Neural cell (in vitro differentiated cells): ENCODE data around the gene CCNQ. TPM values are rescaled to one million over a fixed set of nuclear protein-coding genes. Genes with fewer than 3 reads are reported as not detected.

ENCODE experiments used
- H2AFZ ChIP-seq: fragments of 200-600, 300-800 bp; sonication (generic), shearing (Covaris generic); 2 replicates; pipeline ENCODE4 v1.6.0; 2014; ENCODE audit warnings: low read depth, mild to moderate bottlenecking, antibody characterized with exemption, low read length, moderate library complexity
- H3F3A ChIP-seq: fragments of 200-600 bp; shearing (Covaris generic); 2 replicates; pipeline ENCODE4 v1.6.1; 2016; ENCODE audit warnings: mild to moderate bottlenecking, moderate library complexity, mixed read lengths, antibody characterized with exemption, low read length; ENCODE audit not compliant: insufficient read depth, poor library complexity, severe bottlenecking
- H3K27ac ChIP-seq: fragments of 200-600, 300-800 bp; sonication (generic), shearing (Covaris generic); 2 replicates; pipeline ENCODE4 v1.5.1; 2014; ENCODE audit warnings: mild to moderate bottlenecking, low read length, moderate library complexity
- H3K27me3 ChIP-seq: fragments of 300-800, 200-600 bp; sonication (generic), shearing (Covaris generic); 2 replicates; pipeline ENCODE4 v1.6.0; 2014; ENCODE audit warnings: mild to moderate bottlenecking, low read depth, low read length, moderate library complexity; ENCODE audit not compliant: insufficient read depth
- H3K36me3 ChIP-seq: fragments of 300-800, 200-600 bp; sonication (generic), shearing (Covaris generic); 2 replicates; pipeline ENCODE4 v1.5.1; 2014; ENCODE audit warnings: mild to moderate bottlenecking, antibody characterized with exemption, low read length, moderate library complexity; ENCODE audit not compliant: insufficient read depth
- H3K4me2 ChIP-seq: fragments of 300-800, 200-600 bp; sonication (generic), shearing (Covaris generic); 2 replicates; pipeline ENCODE4 v1.6.0; 2014; ENCODE audit warnings: mild to moderate bottlenecking, low read length
- H3K4me3 ChIP-seq: fragments of 300-800, 200-600 bp; sonication (generic), shearing (Covaris generic); 2 replicates; pipeline ENCODE4 v1.5.1; 2014; ENCODE audit warnings: mild to moderate bottlenecking, low read length, moderate library complexity
- H3K79me2 ChIP-seq: fragments of 200-600 bp; shearing (Covaris generic); replicated peaks from 2 replicates; pipeline ENCODE4 v1.6.0; 2014; ENCODE audit warnings: mild to moderate bottlenecking, low read length, moderate library complexity; ENCODE audit not compliant: insufficient read depth
- H3K9ac ChIP-seq: fragments of 300-800, 200-600 bp; sonication (generic), shearing (Covaris generic); 2 replicates; pipeline ENCODE4 v1.6.1; 2016; ENCODE audit warnings: mild to moderate bottlenecking, low read length, mixed read lengths
- H3K9me2 ChIP-seq: fragments of 200-600 bp; shearing (Covaris generic); 2 replicates; pipeline ENCODE4 v1.6.1; 2016; ENCODE audit warnings: mild to moderate bottlenecking, low read length, mixed read lengths; ENCODE audit not compliant: insufficient read depth
- H3K9me3 ChIP-seq: fragments of 200-600, 300-800 bp; sonication (generic), shearing (Covaris generic); 2 replicates; pipeline ENCODE4 v1.6.1; 2016; ENCODE audit warnings: mild to moderate bottlenecking, mixed run types, low read length, moderate library complexity, mixed read lengths
- H4K20me1 ChIP-seq: fragments of 200-600 bp; shearing (Covaris generic); 2 replicates; pipeline ENCODE4 v1.6.1; 2016; ENCODE audit warnings: mild to moderate bottlenecking, mixed run types; ENCODE audit not compliant: insufficient read depth
- EP300 ChIP-seq: fragments of 450-650 bp; conservative IDR thresholded peaks from 2 replicates; pipeline ENCODE4 v1.6.1; 2014; ENCODE audit warnings: antibody characterized with exemption, mild to moderate bottlenecking, moderate library complexity; ENCODE audit not compliant: poor library complexity, severe bottlenecking
- EZH2 ChIP-seq: fragments of 200-600, 300-800 bp; shearing (Covaris generic), sonication (generic); IDR thresholded peaks from 2 replicates; pipeline ENCODE4 v1.6.1; 2014; ENCODE audit warnings: antibody characterized with exemption, low read length, borderline replicate concordance, mild to moderate bottlenecking; ENCODE audit not compliant: insufficient read depth, poor library complexity, severe bottlenecking
- MXI1 ChIP-seq: fragments of 450-650 bp; conservative IDR thresholded peaks from 2 replicates; pipeline ENCODE4 v1.6.1; 2014; ENCODE audit warnings: antibody characterized with exemption, mild to moderate bottlenecking; ENCODE audit not compliant: poor library complexity, severe bottlenecking
- POLR2AphosphoS5 ChIP-seq: IDR thresholded peaks from 2 replicates; pipeline ENCODE4 v1.6.1; 2012
- RAD21 ChIP-seq: fragments of 450-650 bp; conservative IDR thresholded peaks from 2 replicates; pipeline ENCODE4 v1.6.1; 2014; ENCODE audit warnings: antibody characterized with exemption, mild to moderate bottlenecking, moderate library complexity
- SMC3 ChIP-seq: fragments of 450-650 bp; conservative IDR thresholded peaks from 2 replicates; pipeline ENCODE4 v1.6.1; 2014; ENCODE audit warnings: antibody characterized with exemption, mild to moderate bottlenecking, moderate library complexity; ENCODE audit not compliant: poor library complexity
- TAF1 ChIP-seq: IDR thresholded peaks from 2 replicates; pipeline ENCODE4 v1.6.1; 2012; ENCODE audit warnings: low read depth
- polyA plus RNA-seq: library from polyadenylated mRNA; depleted of rRNA; stranded (reverse); fragments of >200 nt; gene quantifications from 2 replicates; pipeline ENCODE4 v1.2.3, GENCODE V29; 2014
- TF ChIP-seq, protein P1 (sequence below): fragments of 450-650 bp; IDR thresholded peaks from 2 replicates; pipeline ENCODE4 v1.5.1; 2014; ENCODE audit warnings: antibody characterized with exemption, mild to moderate bottlenecking, moderate library complexity; ENCODE audit not compliant: poor library complexity, severe bottlenecking
- TF ChIP-seq, protein P2 (sequence below): IDR thresholded peaks from 2 replicates; pipeline ENCODE4 v1.6.1; 2012; ENCODE audit warnings: borderline replicate concordance

CCNQ gene
- polyA plus RNA-seq, 1 donor from 2014 or later = 61.2 TPM

GRCh38 chrX:153585827-153586226 is 13.1 kb downstream of the CCNQ start:
- no peak overlapping the region for H2AFZ ChIP-seq
- H3K27me3 ChIP-seq = no peaks in the 10 kb centered on the region
- no peaks in the 10 kb centered on the region for H3K79me2 ChIP-seq
- H3K9me2 ChIP-seq = no peaks in the 10 kb centered on the region
- H3K9me3 ChIP-seq = no peaks in the 10 kb centered on the region
- H3K9ac ChIP-seq = no peak overlapping the region
- H3K36me3 ChIP-seq = no peaks in the 10 kb centered on the region
- no peaks in the 10 kb centered on the region for H4K20me1 ChIP-seq
- TF ChIP-seq RAD21 (no peak), SMC3 (no peak), EZH2 (no peak), EP300 (no peak), TAF1 (no peak)
- TF ChIP-seq, protein P1, sequence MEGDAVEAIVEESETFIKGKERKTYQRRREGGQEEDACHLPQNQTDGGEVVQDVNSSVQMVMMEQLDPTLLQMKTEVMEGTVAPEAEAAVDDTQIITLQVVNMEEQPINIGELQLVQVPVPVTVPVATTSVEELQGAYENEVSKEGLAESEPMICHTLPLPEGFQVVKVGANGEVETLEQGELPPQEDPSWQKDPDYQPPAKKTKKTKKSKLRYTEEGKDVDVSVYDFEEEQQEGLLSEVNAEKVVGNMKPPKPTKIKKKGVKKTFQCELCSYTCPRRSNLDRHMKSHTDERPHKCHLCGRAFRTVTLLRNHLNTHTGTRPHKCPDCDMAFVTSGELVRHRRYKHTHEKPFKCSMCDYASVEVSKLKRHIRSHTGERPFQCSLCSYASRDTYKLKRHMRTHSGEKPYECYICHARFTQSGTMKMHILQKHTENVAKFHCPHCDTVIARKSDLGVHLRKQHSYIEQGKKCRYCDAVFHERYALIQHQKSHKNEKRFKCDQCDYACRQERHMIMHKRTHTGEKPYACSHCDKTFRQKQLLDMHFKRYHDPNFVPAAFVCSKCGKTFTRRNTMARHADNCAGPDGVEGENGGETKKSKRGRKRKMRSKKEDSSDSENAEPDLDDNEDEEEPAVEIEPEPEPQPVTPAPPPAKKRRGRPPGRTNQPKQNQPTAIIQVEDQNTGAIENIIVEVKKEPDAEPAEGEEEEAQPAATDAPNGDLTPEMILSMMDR = no peak
- H3K27ac ChIP-seq = no peak overlapping the region
- H3F3A ChIP-seq = no peaks in the 10 kb centered on the region
- H3K4me2 ChIP-seq = no peak overlapping the region
- H3K4me3 ChIP-seq = no peak overlapping the region

DNA sequence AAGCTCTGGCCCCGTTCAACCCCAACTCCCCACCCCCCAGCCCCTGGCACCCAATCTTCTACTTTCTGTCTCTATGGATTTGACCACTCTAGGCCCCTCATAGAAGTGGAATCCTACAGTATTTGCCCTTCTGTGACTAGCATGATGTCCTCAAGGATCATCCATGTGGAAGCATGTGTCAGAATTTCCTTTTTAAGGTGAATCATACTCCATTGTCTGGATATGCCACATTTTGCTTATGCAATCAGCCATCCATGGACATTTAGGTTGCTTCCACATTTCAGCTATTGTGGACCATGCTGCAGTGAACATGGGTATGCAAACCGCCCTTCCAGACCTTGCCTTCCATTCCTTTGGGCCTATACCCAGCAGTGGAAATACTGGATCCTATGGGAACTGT is 15.5 kb downstream of the CCNQ start:
- no peaks in the 10 kb centered on the region for H3K9me2 ChIP-seq
- no peaks in the 10 kb centered on the region for H3F3A ChIP-seq
- no peaks in the 10 kb centered on the region for H3K36me3 ChIP-seq
- no peaks in the 10 kb centered on the region for H3K79me2 ChIP-seq
- no peak overlapping the region for H3K4me2 ChIP-seq
- no peaks in the 10 kb centered on the region for H4K20me1 ChIP-seq
- no peak for TF ChIP-seq POLR2AphosphoS5
- no peak for TF ChIP-seq SMC3
- no peak for TF ChIP-seq MXI1
- TF ChIP-seq, protein P2, sequence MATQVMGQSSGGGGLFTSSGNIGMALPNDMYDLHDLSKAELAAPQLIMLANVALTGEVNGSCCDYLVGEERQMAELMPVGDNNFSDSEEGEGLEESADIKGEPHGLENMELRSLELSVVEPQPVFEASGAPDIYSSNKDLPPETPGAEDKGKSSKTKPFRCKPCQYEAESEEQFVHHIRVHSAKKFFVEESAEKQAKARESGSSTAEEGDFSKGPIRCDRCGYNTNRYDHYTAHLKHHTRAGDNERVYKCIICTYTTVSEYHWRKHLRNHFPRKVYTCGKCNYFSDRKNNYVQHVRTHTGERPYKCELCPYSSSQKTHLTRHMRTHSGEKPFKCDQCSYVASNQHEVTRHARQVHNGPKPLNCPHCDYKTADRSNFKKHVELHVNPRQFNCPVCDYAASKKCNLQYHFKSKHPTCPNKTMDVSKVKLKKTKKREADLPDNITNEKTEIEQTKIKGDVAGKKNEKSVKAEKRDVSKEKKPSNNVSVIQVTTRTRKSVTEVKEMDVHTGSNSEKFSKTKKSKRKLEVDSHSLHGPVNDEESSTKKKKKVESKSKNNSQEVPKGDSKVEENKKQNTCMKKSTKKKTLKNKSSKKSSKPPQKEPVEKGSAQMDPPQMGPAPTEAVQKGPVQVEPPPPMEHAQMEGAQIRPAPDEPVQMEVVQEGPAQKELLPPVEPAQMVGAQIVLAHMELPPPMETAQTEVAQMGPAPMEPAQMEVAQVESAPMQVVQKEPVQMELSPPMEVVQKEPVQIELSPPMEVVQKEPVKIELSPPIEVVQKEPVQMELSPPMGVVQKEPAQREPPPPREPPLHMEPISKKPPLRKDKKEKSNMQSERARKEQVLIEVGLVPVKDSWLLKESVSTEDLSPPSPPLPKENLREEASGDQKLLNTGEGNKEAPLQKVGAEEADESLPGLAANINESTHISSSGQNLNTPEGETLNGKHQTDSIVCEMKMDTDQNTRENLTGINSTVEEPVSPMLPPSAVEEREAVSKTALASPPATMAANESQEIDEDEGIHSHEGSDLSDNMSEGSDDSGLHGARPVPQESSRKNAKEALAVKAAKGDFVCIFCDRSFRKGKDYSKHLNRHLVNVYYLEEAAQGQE = no peak
- TF ChIP-seq TAF1 = no peak
- TF ChIP-seq EZH2 = no peak
- TF ChIP-seq RAD21 = no peak
- TF ChIP-seq EP300 = no peak
- TF ChIP-seq, protein P1 = no peak
- H3K9ac ChIP-seq = no peak overlapping the region
- no peak overlapping the region for H3K27ac ChIP-seq
- H3K4me3 ChIP-seq = no peak overlapping the region
- H3K27me3 ChIP-seq = no peaks in the 10 kb centered on the region
- H3K9me3 ChIP-seq = no peaks in the 10 kb centered on the region
- no peak overlapping the region for H2AFZ ChIP-seq
